ENCODE results near the gene GHR.

DNA sequence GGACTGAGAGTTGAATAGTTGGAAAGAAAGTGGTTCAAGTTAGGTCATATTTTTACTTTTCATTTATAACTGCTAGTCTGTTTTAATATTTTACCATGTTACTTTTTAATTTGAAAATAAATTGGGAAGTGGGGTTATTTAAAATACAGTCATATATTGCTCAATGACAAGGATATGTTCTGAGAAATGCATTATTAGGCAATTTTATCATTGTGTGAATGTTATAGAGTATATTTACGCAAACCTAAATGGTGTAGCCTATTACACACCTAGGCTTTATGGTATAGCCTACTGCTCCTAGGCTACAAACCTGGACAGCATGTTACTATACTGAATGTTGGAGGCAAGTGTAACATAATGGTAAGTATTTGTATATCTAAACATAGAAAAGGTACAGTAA is 338.6 kb downstream of the GHR start:
- TF ChIP-seq, protein P1, sequence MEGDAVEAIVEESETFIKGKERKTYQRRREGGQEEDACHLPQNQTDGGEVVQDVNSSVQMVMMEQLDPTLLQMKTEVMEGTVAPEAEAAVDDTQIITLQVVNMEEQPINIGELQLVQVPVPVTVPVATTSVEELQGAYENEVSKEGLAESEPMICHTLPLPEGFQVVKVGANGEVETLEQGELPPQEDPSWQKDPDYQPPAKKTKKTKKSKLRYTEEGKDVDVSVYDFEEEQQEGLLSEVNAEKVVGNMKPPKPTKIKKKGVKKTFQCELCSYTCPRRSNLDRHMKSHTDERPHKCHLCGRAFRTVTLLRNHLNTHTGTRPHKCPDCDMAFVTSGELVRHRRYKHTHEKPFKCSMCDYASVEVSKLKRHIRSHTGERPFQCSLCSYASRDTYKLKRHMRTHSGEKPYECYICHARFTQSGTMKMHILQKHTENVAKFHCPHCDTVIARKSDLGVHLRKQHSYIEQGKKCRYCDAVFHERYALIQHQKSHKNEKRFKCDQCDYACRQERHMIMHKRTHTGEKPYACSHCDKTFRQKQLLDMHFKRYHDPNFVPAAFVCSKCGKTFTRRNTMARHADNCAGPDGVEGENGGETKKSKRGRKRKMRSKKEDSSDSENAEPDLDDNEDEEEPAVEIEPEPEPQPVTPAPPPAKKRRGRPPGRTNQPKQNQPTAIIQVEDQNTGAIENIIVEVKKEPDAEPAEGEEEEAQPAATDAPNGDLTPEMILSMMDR (IDR thresholded peaks at IDR 0.05; ENCODE audit: low read length): no peak
- TF ChIP-seq EZH2 (IDR thresholded peaks at IDR 0.05; ENCODE audit: borderline replicate concordance, low read length): no peak
